GM12873 (cell line): ENCODE measurements around the gene NSG1.

ENCODE experiments used
- CTCF ChIP-seq: IDR thresholded peaks from 2 replicates; pipeline ENCODE4 v1.5.1; 2012; ENCODE audit warnings: low read depth, mild to moderate bottlenecking, moderate library complexity, low read length, control low read depth; ENCODE audit not compliant: insufficient read depth; ENCODE audit errors: missing control alignments

Gene NSG1

GRCh38 chr4:4426511-4427120 lies 39.7 kb downstream of the NSG1 start:
- no peak for TF ChIP-seq CTCF

GRCh38 chr4:4427121-4427870 lies 40.4 kb downstream of the NSG1 start:
- TF ChIP-seq CTCF, result no peak

GRCh38 chr4:4427886-4428285 lies 41.0 kb downstream of the NSG1 start:
- TF ChIP-seq CTCF, result no peak

- no peak for TF ChIP-seq CTCF
Measured at GRCh38 chr4:4428966-4429875, 42.3 kb downstream of the NSG1 start.

- TF ChIP-seq CTCF, result peak; percentile 86
Measured at GRCh38 chr4:4430492-4431195, 43.7 kb downstream of the NSG1 start.

- no peak for TF ChIP-seq CTCF
Measured at GRCh38 chr4:4432341-4433125, 45.6 kb downstream of the NSG1 start.
